ENCODE results near the gene ZNF765. TPM values are rescaled to one million over a fixed set of nuclear protein-coding genes. Genes with fewer than 3 reads are reported as not detected.
A peak's percentile ranks its signal among the peaks of the same experiment; 100 is the strongest.

ZNF765 gene
- total and polyA plus RNA-seq, 2 experiments from 2014 or later: 10.3 to 33.4 TPM

GRCh38 chr19:53372196-53372595 is 22.8 kb upstream of the ZNF765 start:
- Histone ChIP-seq H3K27ac (ENCODE audit: low read depth) (0 out of 2 replicates have a peak overlapping the region, but pooled peaks have one; percentile 45), H3F3A (replicated peaks; ENCODE audit: low read depth) (peaks cover 9% of the 10 kb centered on the region; the same call in 1 of the 2 replicates), H3K4me2 (no peak overlapping the region), H3K4me3 (no peak overlapping the region), H3K36me3 (ENCODE audit: insufficient read depth) (peaks cover 14% of the 10 kb centered on the region; the same call in 1 of the 2 replicates), H3K27me3 (ENCODE audit: insufficient read depth) (no peaks in the 10 kb centered on the region), H4K20me1 (replicated peaks; ENCODE audit: insufficient read depth) (peaks cover 11% of the 10 kb centered on the region), H2AFZ (no peak overlapping the region), H3K79me2 (replicated peaks; ENCODE audit: insufficient read depth) (peaks cover 56% of the 10 kb centered on the region), H3K4me1 (ENCODE audit: insufficient read depth) (peaks cover 63% of the 10 kb centered on the region), H3K9me2 (ENCODE audit: insufficient read depth) (no peaks in the 10 kb centered on the region)
- peak overlapping the region; percentile 24 for H3K27ac Mint-ChIP-seq
- TF ChIP-seq ETS1 (IDR thresholded peaks at IDR 0.05): no peak
- no peak for TF ChIP-seq CTCF (conservative IDR thresholded peaks at IDR 0.05; ENCODE audit: low read depth in 2 of 2)
- no peak for TF ChIP-seq JUNB (IDR thresholded peaks at IDR 0.05; ENCODE audit: unreplicated experiment)
- no peak for TF ChIP-seq STAT1 (IDR thresholded peaks at IDR 0.05; ENCODE audit: unreplicated experiment)
- TF ChIP-seq ZNF462 (CRISPR knock-in tag; IDR thresholded peaks at IDR 0.05): no peak
- TF ChIP-seq ZNF331 (CRISPR knock-in tag; IDR thresholded peaks at IDR 0.05; ENCODE audit: low read depth): no peak
- TF ChIP-seq CREB1 (CRISPR knock-in tag; IDR thresholded peaks at IDR 0.05; ENCODE audit: low read depth): no peak
- TF ChIP-seq REST (IDR thresholded peaks at IDR 0.05; ENCODE audit: unreplicated experiment): no peak
- no peak for TF ChIP-seq EZH2phosphoT487 (IDR thresholded peaks at IDR 0.05; ENCODE audit: unreplicated experiment)
- no peak for TF ChIP-seq ZNF114 (CRISPR knock-in tag; IDR thresholded peaks at IDR 0.05)
- no peak for TF ChIP-seq NANOG (IDR thresholded peaks at IDR 0.05; ENCODE audit: borderline replicate concordance)
- no peak for TF ChIP-seq POLR2AphosphoS5 (IDR thresholded peaks at IDR 0.05; ENCODE audit: low read depth)
- no peak for TF ChIP-seq EZH2 (IDR thresholded peaks at IDR 0.05; ENCODE audit: low read depth, unreplicated experiment)
- H3K27me3 Mint-ChIP-seq (ENCODE audit: insufficient read depth, low read depth, poor library complexity): peaks cover 6% of the 10 kb centered on the region
- H3K4me1 Mint-ChIP-seq: peaks cover 51% of the 10 kb centered on the region
- no peak for DNase-seq (ENCODE audit: low spot score)
- no peak overlapping the region for H3K4me3 Mint-ChIP-seq
- no peak for ATAC-seq
- peaks cover 58% of the 10 kb centered on the region for H3K36me3 Mint-ChIP-seq (ENCODE audit: low read depth)
- H3K9me3 Mint-ChIP-seq: no peaks in the 10 kb centered on the region
